IPS-NIHi7 (cell line): Measurements from ENCODE around the gene FOXP1.

Experiments
- DNase-seq: peaks from one replicate; pipeline ENCODE4 v3.0.0; 2012; ENCODE audit warnings: mixed read lengths; ENCODE audit errors: extremely low spot score

The FOXP1 gene

DNA sequence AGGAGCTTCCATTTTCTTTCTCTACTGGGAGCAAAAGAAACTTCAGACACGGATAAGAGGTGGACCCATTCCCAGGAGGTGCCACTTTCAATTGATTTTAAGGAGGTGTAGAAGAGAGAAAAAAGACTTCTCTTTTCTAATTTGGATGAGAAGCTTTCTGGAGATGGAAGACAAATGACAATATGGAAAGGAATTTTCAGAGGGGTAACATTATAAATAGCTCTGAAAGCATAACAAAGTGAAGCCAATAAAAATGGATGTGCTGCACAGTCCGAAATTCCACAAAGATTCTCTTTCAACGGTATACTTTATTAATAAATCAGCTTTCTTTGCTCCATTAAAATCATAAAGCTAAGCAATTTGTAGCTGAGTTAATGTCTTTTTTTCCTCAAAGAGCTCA, 663.9 kb downstream of the FOXP1 start:
- DNase-seq, result no peak

DNA sequence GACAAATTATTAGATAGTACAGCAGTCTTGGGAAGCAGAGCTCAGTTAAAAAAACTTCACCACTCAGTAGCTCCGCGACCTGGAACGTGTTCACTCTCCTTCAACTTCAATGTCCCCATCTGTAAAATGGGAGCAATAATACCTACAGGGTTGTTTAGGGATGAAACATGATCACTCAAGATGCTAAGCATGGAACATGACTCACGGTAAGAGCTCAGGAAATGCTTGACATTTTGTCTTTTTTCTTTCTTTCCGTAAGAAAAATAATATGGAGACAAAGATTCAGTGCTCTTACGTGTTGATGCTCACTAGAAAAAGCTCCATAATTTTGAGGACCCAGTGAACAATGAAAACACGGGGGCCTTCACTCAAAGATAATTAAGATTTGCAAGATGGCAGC, 664.4 kb downstream of the FOXP1 start:
- no peak for DNase-seq

DNA sequence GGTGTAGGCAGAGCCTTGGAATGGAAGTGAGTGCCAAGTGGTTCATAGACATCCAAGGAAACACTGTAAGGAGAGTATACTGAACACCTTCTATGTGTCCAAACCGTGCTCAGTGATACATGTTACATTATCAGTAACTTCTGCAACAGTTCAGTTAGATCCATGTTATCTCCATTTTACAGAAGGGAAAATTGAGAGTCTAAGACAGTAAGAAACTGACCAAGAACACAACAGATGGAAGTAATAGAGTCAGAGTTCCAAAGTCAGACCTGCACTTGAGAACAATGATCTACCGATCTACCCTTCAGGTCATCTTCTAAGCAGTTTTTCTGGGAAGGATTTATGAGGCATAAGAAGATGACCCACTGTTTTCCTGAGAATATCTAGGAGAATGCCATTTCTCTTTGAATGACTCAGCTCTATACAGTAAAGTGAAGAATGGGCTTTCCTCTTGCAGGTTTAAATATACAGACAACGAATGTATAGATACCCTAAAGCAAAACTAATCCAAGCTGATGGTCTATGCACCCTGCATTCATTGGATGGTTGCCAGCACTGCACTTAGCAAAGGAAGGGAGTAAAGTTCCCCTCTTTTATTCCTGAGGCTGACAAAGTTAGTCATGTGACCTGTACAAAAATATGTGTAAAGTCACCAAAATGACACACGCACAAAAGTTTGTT, 667.0 kb downstream of the FOXP1 start:
- no peak for DNase-seq

- no peak for DNase-seq
These were observed 668.7 kb downstream of the FOXP1 start for GRCh38 chr3:70914862-70915261.

GRCh38 chr3:70911719-70912118, 671.8 kb downstream of the FOXP1 start:
- DNase-seq, result no peak

- DNase-seq, result no peak
These were observed 678.0 kb downstream of the FOXP1 start for GRCh38 chr3:70905491-70905890.
